BE2C (cell line): ENCODE data around the gene ASTL.

Experiments
- DNase-seq: peaks from one replicate; pipeline ENCODE4 v3.0.0-alpha.2; 2020
- H3K27me3 ChIP-seq: fragments of 250-450 bp; sonication (Bioruptor Pico); 2 replicates; pipeline ENCODE4 v1.5.1; 2020; ENCODE audit warnings: mild to moderate bottlenecking
- H3K36me3 ChIP-seq: fragments of 250-450 bp; sonication (Bioruptor Pico); 2 replicates; pipeline ENCODE4 v1.5.1; 2020; ENCODE audit warnings: mild to moderate bottlenecking
- H3K4me1 ChIP-seq: fragments of 250-450 bp; sonication (Bioruptor Pico); 2 replicates; pipeline ENCODE4 v1.5.1; 2020
- H3K4me3 ChIP-seq: 2 replicates; pipeline ENCODE4 v1.5.1; 2011; ENCODE audit warnings: low read depth, low read length
- H3K9me3 ChIP-seq: fragments of 250-450 bp; sonication (Bioruptor Pico); 2 replicates; pipeline ENCODE4 v1.5.1; 2020
- TF ChIP-seq, protein P1 (sequence below): IDR thresholded peaks from 2 replicates; pipeline ENCODE4 v1.5.1; 2012; ENCODE audit warnings: mild to moderate bottlenecking, low read depth, low read length

The ASTL gene

DNA sequence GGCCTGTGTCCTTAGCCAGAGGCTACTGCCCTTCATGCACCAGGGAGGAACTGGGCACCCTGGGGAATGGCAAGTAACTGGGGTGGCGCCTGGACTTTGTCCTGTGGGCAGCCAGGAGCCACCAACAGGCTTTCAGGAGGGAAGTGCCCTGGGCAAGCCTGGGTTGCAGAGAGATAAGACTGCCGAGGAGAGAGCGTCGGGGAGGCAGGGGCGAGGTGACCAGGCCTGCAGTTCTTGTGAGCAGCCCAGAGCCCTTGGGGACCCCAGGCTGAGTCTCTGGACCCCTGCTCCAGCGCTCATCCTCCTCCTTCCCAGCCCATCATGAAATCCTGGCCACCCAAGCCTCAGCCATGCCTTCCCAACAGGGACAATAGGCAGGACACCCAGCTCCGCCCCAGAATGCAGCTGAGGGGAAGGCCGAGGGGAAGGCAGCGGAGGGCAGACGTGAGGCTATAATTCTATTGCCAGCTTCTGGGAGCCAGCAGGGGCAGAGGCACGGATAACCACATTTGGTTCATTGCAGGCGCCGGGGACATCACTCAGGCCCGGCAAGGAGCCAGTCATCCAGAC lies 47.1 kb downstream of the ASTL start:
- TF ChIP-seq, protein P1, sequence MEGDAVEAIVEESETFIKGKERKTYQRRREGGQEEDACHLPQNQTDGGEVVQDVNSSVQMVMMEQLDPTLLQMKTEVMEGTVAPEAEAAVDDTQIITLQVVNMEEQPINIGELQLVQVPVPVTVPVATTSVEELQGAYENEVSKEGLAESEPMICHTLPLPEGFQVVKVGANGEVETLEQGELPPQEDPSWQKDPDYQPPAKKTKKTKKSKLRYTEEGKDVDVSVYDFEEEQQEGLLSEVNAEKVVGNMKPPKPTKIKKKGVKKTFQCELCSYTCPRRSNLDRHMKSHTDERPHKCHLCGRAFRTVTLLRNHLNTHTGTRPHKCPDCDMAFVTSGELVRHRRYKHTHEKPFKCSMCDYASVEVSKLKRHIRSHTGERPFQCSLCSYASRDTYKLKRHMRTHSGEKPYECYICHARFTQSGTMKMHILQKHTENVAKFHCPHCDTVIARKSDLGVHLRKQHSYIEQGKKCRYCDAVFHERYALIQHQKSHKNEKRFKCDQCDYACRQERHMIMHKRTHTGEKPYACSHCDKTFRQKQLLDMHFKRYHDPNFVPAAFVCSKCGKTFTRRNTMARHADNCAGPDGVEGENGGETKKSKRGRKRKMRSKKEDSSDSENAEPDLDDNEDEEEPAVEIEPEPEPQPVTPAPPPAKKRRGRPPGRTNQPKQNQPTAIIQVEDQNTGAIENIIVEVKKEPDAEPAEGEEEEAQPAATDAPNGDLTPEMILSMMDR, result no peak
- no peaks in the 10 kb centered on the region for H3K36me3 ChIP-seq
- peaks cover 8% of the 10 kb centered on the region for H3K4me1 ChIP-seq
- H3K4me3 ChIP-seq, result no peak overlapping the region
- no peaks in the 10 kb centered on the region for H3K27me3 ChIP-seq
- H3K9me3 ChIP-seq, result no peaks in the 10 kb centered on the region
- peak; percentile 42 for DNase-seq

DNA sequence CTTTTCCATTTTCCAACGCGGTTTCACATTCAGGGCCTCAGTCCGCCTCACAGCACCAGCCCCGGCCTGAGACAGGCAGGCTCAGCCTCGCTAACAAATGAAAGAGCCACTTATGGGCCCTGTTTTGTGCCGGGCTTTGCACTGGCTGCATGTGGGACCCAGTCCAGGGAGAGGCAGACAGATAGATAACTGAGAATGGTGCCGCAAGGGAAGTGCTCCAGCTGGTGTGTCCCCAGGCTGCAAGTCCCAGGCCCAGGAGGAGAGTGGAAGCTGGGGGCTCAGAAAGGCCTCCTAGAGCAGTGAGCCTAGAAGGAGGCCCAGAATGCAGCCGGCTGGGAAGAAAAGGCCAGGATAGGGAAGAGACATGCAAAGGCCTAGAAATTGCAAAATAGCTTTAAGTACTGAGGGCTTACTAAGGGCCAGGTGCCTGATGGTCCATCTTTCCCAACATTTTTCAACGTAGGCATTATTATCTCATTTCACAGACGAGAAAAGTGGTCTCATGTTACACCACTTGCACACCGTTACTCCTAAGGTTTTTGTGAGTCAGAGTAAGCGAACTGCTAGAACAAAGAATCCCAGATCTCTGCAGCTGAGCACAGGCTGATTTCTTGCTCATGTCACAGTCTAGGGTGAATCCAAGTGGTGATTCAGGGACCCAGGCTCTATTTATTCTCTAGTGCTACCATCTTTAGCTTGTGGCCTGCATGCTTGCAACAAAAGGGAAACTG lies 47.9 kb downstream of the ASTL start:
- Histone ChIP-seq H3K27me3 (no peaks in the 10 kb centered on the region), H3K36me3 (no peaks in the 10 kb centered on the region), H3K4me3 (no peak overlapping the region), H3K4me1 (peaks cover 8% of the 10 kb centered on the region), H3K9me3 (no peaks in the 10 kb centered on the region)
- TF ChIP-seq, protein P1, result no peak
- no peak for DNase-seq

DNA sequence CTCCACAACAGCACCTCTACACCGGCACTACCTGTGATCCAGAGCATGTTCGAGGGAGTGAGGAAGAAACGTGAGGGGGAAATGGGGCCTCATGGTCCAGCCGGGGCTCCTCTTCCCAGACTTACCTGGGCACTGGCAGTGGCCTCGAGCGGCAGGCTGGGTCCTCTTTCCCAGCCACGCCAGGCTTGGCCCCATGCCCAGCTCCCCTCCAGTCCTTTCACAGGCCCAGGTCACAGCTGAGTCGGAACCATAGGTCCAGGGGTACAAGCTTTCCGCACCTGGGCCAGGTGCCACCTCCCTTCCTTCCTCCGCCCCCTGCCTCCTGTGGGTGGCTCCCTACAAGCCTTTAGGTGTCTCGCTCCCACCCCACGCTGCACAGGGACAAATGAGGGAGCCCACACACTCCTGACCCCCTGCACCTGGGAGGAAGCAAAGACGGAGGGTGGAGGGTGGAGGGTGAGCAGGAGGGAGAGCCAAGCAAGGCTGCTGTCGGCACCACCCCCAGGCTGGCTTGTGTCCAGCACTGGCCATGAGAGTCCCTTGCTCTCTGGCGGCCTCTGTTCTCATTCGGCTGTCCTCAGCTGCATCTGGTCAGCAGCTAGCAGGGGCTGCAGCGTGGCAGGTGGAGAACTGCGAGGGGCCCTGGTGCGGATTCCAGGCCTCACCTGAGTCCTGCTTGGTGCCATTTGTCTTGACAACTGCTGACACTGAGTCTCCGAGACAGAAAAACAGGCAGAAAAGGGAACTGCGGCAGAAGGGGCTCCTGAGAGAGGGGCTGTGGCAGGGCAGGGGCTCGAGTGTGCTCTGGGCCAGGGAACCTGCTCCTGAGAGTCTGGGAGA lies 48.7 kb downstream of the ASTL start:
- TF ChIP-seq, protein P1, result no peak
- no peak for DNase-seq

DNA sequence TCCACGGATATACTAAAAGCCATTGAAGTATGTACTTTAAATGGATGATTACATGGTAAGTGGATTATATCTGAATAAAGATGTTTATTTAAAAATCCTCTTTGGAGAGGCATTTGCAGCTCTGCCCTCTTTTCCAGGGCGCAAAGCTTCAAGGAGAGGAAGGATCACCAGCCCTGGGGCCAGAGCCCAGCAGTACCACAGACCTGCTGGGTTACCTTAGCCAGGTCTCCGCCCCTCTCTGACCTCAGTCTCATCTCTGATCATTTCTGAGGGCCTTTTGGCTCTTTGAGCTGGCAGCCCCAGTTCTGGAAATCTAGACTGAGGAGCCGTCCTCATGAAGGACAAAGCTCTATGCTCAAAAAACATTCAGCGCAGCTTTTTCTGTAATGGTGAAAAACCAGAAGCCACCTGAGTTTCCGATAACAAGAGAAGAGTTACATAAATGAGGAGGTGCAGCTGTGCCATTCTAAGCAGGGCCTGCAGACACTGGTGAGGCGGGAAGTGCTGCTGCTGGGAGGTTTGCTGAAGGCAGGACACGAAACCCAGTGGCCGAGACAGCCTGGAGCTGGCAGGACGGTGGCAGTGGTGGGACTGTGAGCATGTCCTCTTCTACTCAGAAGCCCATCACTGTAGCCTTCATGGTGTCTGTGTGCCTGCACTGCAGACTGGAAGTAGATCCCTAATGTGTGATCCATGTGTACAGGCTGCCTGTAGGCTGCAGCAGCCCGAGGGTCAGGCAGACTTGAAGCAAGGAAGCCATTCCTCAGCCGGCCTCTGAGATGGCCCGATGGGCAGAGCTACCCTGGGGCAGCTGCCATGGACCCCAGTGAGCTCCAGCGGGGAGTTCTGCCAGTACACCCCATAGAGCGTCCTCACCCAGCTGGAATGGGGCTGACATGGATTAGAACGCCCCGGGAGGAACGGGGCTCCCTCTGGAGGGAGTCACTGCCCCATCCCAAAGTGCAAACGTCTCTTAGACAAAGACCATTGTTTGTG lies 49.7 kb downstream of the ASTL start:
- TF ChIP-seq, protein P1, result no peak
- peaks cover 8% of the 10 kb centered on the region for H3K4me1 ChIP-seq
- H3K9me3 ChIP-seq, result no peaks in the 10 kb centered on the region
- no peaks in the 10 kb centered on the region for H3K36me3 ChIP-seq
- no peak overlapping the region for H3K4me3 ChIP-seq
- H3K27me3 ChIP-seq, result no peaks in the 10 kb centered on the region
- no peak for DNase-seq

More for the DNA sequence above, 48.7 kb downstream of the ASTL start:
- Histone ChIP-seq H3K27me3 (no peaks in the 10 kb centered on the region), H3K4me1 (peaks cover 8% of the 10 kb centered on the region), H3K36me3 (no peaks in the 10 kb centered on the region), H3K9me3 (no peaks in the 10 kb centered on the region), H3K4me3 (no peak overlapping the region)

DNA sequence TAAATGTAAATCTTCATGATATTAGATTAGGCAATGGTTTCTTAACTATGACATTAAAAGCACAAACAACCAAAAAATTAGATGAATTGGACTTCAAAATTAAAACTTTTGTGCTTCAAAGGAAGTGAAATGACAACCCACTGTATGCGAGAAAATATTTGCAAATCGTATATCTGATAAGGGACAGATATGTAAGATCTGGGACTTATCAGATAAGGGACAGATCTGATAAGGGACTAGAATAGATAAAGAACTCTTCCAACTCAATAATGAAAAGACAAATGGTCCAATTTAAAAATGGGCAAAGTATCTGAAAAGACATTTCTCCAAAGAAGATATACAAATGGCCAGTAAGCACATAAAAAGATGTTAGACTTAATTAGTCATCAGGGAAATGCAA lies 51.2 kb downstream of the ASTL start:
- TF ChIP-seq, protein P1, result no peak
- Histone ChIP-seq H3K27me3 (no peaks in the 10 kb centered on the region), H3K36me3 (no peaks in the 10 kb centered on the region), H3K9me3 (no peaks in the 10 kb centered on the region), H3K4me1 (peaks cover 8% of the 10 kb centered on the region), H3K4me3 (no peak overlapping the region)
- no peak for DNase-seq
